HG03135 (cell line): ENCODE results near the gene NELFE.
"Not testable (repeated sequence)": the region's sequence is repeated elsewhere in the genome, so short reads cannot be mapped to it uniquely, and the experiment has no call there.

Experiments used
- ATAC-seq: cut with Tn5 transposase; IDR thresholded peaks from one replicate; pipeline ENCODE4 v1.9.1; 2021; ENCODE audit warnings: mild to moderate bottlenecking, moderate library complexity; ENCODE audit not compliant: unreplicated experiment

NELFE gene, protein sequence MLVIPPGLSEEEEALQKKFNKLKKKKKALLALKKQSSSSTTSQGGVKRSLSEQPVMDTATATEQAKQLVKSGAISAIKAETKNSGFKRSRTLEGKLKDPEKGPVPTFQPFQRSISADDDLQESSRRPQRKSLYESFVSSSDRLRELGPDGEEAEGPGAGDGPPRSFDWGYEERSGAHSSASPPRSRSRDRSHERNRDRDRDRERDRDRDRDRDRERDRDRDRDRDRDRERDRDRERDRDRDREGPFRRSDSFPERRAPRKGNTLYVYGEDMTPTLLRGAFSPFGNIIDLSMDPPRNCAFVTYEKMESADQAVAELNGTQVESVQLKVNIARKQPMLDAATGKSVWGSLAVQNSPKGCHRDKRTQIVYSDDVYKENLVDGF

DNA sequence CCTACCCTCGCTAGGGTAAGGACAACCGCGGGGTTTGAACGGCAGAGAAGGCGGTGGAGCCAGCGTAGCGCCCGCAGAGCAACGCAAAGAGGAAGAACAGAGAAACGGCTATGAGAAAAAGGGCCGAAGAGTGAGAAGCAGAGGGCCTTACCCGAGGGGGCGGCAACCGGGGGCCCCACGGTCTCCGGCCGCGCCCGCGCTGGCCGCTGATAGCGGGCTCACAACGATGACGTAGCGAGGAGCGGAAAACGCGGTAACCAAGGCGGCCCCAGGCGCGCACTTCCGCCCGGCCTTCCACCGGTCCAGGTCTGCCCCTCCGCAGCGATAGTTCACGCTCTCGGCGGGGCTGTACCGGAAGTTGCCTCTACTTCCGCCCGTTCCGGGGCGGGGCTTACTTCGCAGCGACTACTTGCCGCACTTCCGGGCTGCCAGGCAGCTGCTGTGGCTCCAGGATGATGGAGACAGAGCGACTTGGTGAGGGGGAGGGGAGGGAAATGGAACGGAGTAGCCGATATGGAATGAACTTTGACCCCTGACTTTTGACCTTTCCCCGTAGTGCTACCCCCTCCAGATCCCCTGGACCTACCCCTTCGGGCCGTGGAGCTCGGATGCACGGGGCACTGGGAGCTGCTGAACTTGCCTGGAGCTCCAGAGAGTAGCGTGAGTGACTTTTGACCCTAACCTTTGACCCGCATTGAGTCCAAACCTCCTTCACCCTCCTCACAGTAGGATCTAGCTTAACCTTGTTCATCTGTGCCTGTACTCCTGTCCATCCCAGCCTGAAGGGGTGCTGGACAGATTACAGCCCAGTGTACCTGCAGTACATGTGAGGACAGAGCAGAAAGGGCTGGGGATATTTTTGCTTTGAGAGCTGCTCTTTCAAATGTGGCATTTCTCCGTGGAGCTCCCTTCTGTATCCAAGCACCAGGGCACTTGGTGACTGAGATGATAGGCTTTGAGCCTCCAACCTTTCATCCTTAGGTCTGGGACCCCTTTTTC, at the start of gene NELFE, which contains the start of gene SKIC2:
NELFE (minus strand) TSS at position 231 of the 999 bp plus-strand sequence. CDS start 525 bp downstream, outside the sequence.
SKIC2 (plus strand) TSS at position 435 of the 999 bp plus-strand sequence; CDS start at position 453, 18 bp downstream.
- peak; percentile 94 for ATAC-seq

GRCh38 chr6:32008037-32008436, 49.3 kb upstream of the NELFE start:
- not testable (repeated sequence) for ATAC-seq

GRCh38 chr6:32007086-32007485, 48.3 kb upstream of the NELFE start:
- not testable (repeated sequence) for ATAC-seq

DNA sequence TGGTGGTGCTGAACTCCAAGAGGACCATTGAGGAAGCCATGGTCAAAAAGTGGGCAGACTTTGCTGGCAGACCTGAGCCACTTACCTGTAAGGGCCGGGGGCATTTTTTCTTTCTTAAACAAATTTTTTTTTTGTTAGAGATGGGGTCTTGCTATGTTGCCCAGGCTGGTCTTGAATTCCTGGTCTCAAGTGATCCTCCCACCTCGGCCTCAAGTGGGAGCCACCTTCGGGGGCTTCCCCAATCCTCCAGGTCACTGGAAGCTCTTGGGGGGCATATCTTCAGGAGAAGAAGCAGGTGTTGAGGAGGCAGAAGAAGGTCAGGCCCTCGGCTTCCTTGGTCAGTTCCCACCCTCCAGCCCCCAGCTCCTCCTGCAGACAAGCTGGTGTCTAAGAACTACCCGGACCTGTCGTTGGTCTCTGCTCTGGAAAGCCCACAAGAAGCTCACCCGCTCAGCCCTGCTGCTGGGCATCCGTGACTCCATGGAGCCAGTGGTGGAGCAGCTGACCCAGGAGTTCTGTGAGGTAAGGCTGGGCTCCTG, 47.3 kb upstream of the NELFE start:
- not testable (repeated sequence) for ATAC-seq

DNA sequence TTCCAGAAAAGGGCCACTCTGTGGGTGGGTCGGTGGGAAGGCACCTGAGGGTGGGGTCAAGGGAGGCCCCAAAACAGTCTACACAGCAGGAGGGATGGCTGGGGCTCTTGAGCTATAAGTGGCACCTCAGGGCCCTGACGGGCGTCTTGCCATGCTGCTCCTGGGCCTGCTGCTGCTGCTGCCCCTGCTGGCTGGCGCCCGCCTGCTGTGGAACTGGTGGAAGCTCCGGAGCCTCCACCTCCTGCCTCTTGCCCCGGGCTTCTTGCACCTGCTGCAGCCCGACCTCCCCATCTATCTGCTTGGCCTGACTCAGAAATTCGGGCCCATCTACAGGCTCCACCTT, 46.7 kb upstream of the NELFE start:
- ATAC-seq, result not testable (repeated sequence)

GRCh38 chr6:32004864-32005537, 46.2 kb upstream of the NELFE start:
- not testable (repeated sequence) for ATAC-seq

GRCh38 chr6:32004393-32004792, 45.6 kb upstream of the NELFE start:
- not testable (repeated sequence) for ATAC-seq

GRCh38 chr6:32003301-32003700, 44.5 kb upstream of the NELFE start:
- ATAC-seq, result not testable (repeated sequence)

- not testable (repeated sequence) for ATAC-seq
Measured at GRCh38 chr6:32002546-32003268, 43.9 kb upstream of the NELFE start.

GRCh38 chr6:31996385-31996784, 37.6 kb upstream of the NELFE start:
- not testable (repeated sequence) for ATAC-seq

- not testable (repeated sequence) for ATAC-seq
Measured at GRCh38 chr6:31994421-31994820, 35.6 kb upstream of the NELFE start.

- not testable (repeated sequence) for ATAC-seq
Measured at GRCh38 chr6:31989363-31989762, 30.6 kb upstream of the NELFE start.

- not testable (repeated sequence) for ATAC-seq
Measured at GRCh38 chr6:31981744-31982143, 23.0 kb upstream of the NELFE start, which contains the start of gene C4A. Gene C4A (plus strand): TSS chr6:31982057. CDS start chr6:31982108, 51 bp downstream.

- ATAC-seq, result not testable (repeated sequence)
Measured at GRCh38 chr6:31980998-31981397, 22.2 kb upstream of the NELFE start.

DNA sequence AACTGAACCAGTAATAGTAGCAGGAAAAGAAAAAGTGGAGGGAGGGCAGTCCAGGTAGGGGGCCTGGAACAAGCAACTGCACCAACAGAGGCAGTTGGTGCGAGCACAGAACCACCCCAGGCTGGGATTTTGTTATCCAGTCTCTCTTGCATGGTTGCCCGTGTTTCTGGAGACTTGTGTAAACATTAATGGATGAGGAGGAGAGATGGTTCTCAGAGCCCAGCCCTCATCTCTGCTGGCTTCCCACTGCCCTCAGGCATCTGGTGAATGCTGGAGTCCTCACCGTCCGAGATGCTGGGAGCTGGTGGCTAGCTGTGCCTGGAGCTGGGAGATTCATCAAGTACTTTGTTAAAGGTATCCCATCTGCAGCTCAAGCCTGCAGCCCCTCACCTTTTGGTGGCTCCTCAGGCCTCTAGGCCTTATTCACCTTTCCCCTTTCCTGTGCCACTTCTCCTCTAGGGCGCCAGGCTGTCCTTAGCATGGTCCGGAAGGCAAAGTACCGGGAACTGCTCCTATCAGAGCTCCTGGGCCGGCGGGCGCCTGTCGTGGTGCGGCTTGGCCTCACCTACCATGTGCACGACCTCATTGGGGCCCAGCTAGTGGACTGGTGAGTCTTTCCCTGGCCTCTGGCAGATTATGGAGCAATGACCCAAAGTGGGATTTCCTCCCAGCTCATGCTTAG, 21.6 kb upstream of the NELFE start:
- not testable (repeated sequence) for ATAC-seq

- no peak for ATAC-seq
Measured at GRCh38 chr6:31979238-31979898, 20.6 kb upstream of the NELFE start.

- ATAC-seq, result no peak
Measured at GRCh38 chr6:31978831-31979230, 20.1 kb upstream of the NELFE start.

DNA sequence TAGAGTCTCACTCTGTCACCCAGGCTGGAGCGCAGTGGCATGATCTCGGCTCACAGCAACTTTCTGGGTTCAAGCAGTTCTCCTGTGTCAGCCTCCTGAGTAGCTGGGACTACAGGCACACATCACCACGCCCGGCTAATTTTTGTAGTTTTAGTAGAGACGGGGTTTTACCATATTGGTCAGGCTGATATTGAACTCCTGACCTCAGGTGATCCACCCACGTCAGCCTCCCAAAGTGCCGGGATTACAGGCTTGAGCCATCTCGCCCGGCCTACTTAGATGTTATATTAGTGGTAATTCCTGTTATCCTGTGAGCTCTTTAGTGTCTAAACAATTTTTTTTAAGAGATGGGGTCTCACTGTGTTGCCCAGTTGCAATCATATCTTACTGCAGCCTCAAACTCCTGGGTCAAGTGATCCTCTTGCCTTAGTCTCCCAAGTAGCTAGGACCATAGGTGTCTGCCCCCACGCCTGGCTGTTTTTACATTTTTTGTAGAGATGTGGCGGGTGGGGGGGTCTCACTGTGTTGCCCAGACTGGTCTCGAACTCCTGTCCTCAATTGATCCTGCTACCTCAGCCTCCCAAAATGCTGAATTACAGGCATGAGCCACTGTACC, 19.2 kb upstream of the NELFE start:
- no peak for ATAC-seq
